Measurements from ENCODE around the gene GSAP. TPM values are rescaled to one million over a fixed set of nuclear protein-coding genes. Genes with fewer than 3 reads are reported as not detected.

Gene GSAP
- total and polyA plus RNA-seq, 2 donors (not counting 3 experiments of a cell fraction or from before 2014, with no cell fraction given), result 2.3 to 5.8 TPM

- BruUV-seq (replicated peaks), result no TSS peak
- Histone ChIP-seq H3K4me2 (ENCODE audit: insufficient read depth, low read length) (no peak overlapping the region), H3K9me1 (replicated peaks; ENCODE audit: control insufficient read depth, extremely low read depth, insufficient read depth, low read length) (no peaks in the 10 kb centered on the region), H3K27ac (ENCODE audit: insufficient read depth, low read depth, low read length) (no peak overlapping the region), H4K20me1 (replicated peaks; ENCODE audit: control insufficient read depth, extremely low read depth, insufficient read depth, low read length) (no peaks in the 10 kb centered on the region), H3K36me3 (ENCODE audit: control insufficient read depth in 2 of 2, extremely low read depth in 1 of 2, insufficient read depth in 2 of 2, low read length in 2 of 2) (no peaks in the 10 kb centered on the region), H3K9ac (replicated peaks; ENCODE audit: extremely low read depth, insufficient read depth, low read length) (no peak overlapping the region), H3K79me2 (ENCODE audit: control insufficient read depth, insufficient read depth, low read length) (no peaks in the 10 kb centered on the region), H3K4me3 (replicated peaks in 1 of 3; ENCODE audit: insufficient read depth in 1 of 3, low read depth in 1 of 3, low read length in 3 of 3) (no peak overlapping the region), H3K9me3 (replicated peaks; ENCODE audit: control insufficient read depth, insufficient read depth, low read length) (no peaks in the 10 kb centered on the region), H3K4me1 (ENCODE audit: control insufficient read depth, extremely low read depth, insufficient read depth, low read length) (no peaks in the 10 kb centered on the region), H2AFZ (ENCODE audit: low read depth, low read length) (no peak overlapping the region), H3K27me3 (ENCODE audit: control insufficient read depth in 2 of 2, insufficient read depth in 2 of 2, low read length in 2 of 2) (no peaks in the 10 kb centered on the region)
- dilution Hi-C loops (cut with MboI; ENCODE audit: extremely low pct_ligation_motif_present, low sequenced_read_pairs) (no loop called here), intact Hi-C loops (cut with micrococcal nuclease) (no loop called here)
- POLR2A ChIA-PET, result no interaction called here
- no peak for TF ChIP-seq POLR2A (IDR thresholded peaks at IDR 0.05; ENCODE audit: low read depth, low read length)
- no peak for TF ChIP-seq JUN (IDR thresholded peaks at IDR 0.05; ENCODE audit: borderline replicate concordance, insufficient read depth, insufficient read length, low read depth)
- TF ChIP-seq POLR2AphosphoS5 (IDR thresholded peaks at IDR 0.05; ENCODE audit: insufficient read depth, low read depth, low read length), result no peak
- no peak for TF ChIP-seq MAX (IDR thresholded peaks at IDR 0.05; ENCODE audit: insufficient read depth, insufficient read length)
- TF ChIP-seq CTCF (IDR thresholded peaks at IDR 0.05; ENCODE audit: extremely low read depth in 1 of 2, insufficient read depth in 1 of 2, low read depth in 1 of 2, low read length in 2 of 2), result no peak
- TF ChIP-seq GATA2 (IDR thresholded peaks at IDR 0.05; ENCODE audit: insufficient read depth, insufficient read length, low read depth, low read length), result no peak
- no peak for TF ChIP-seq MYC (IDR thresholded peaks at IDR 0.05; ENCODE audit: low read depth, low read length)
- TF ChIP-seq FOS (IDR thresholded peaks at IDR 0.05; ENCODE audit: borderline replicate concordance, insufficient read depth, low read length), result no peak
- TF ChIP-seq EZH2 (IDR thresholded peaks at IDR 0.05; ENCODE audit: borderline replicate concordance, low read depth, low read length, severe bottlenecking), result no peak
- CTCF ChIA-PET, result interaction anchor here (1.0 to 1.1 kb wide), 2 partner anchors 10 to 67 kb away, joined by 3 read pairs; no protein-coding TSS in a partner anchor
- FAIRE-seq (no peak), DNase-seq (ENCODE audit: low read depth, low spot score) (no peak)
Measured at GRCh38 chr7:77434570-77435275, 18.6 kb upstream of the GSAP start.

Measured in endothelial cell of umbilical vein (primary cell).